Measurements from ENCODE around the gene ODF4.

ODF4 gene

DNA sequence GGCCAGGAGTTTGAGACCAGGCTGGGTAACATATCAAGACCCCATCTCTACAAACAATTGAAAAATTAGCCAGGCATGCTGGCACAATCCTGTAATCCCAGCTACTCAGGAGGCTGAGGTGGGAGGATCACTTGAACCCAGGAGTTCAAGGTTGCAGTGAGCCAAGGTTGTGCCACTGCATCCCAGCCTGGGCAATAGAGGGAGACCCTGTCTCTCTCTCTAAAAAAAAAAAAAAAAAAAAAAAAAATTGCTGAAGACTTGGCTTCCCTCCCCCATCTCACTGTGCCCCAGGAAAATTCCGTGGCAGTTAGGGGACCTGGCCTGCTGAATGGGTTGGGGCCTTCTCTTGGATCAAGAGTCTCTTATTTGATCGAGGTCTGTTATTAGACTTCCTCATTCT lies at the start of gene ODF4:
TSS of gene ODF4 (plus strand) at position 301 of the 400 bp plus-strand sequence. CDS start 212 bp downstream, outside the sequence.
- no peak for DNase-seq (ENCODE audit: low read depth in 2 of 2, low spot score in 1 of 2)

DNA sequence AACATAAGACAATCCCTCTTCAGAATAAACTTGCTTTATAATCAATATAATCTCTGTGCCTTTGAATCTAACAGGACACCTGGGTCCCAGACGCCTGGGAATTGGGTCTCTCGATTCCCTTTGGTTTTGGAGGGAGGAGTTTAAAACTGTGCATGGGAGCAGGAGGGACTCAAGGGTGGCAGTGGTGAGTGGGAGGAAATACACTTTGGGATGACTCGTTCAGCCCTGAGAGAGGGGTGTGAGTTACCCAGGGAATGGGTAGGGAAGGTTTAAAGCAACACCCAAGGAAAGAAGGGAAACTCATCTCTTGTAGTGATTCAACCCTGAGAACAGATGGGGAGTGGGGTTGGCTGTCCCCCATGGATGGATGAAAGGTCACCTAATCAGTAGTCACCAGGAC lies 49.6 kb upstream of the ODF4 start:
- DNase-seq (ENCODE audit: low read depth in 2 of 2, low spot score in 1 of 2): no peak

- DNase-seq (ENCODE audit: low read depth in 2 of 2, low spot score in 1 of 2): no peak
Observed at GRCh38 chr17:8292639-8293395, 46.8 kb upstream of the ODF4 start.

DNA sequence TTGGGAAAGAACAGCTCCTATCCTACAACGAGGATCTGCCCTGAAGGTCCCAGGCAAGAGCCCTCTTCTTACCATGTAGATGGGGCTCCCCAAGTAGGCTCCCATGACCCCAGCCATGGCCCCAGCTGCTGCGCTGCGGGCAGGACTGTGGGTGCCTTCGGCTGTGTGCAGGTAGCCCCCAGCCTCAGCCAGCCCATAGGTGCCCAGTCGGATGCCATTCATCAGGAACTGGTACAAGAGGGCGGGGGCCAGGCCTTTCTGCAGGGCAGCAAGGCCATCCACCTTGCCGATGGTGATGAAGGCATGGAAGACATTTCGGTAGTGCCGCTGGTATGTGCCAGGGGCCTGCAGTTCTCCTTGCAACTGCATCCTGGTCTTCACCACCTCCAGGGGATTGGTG lies 45.3 kb upstream of the ODF4 start:
- DNase-seq (ENCODE audit: low read depth in 2 of 2, low spot score in 1 of 2): no peak

GRCh38 chr17:8294814-8295316 lies 44.8 kb upstream of the ODF4 start:
- DNase-seq (ENCODE audit: low read depth in 2 of 2, low spot score in 1 of 2): no peak

- no peak for DNase-seq (ENCODE audit: low read depth in 2 of 2, low spot score in 1 of 2)
Observed at GRCh38 chr17:8300226-8300625, 39.4 kb upstream of the ODF4 start.

GRCh38 chr17:8300627-8301242 lies 38.9 kb upstream of the ODF4 start:
- peak in 1 of 2 donors; percentile 42 for DNase-seq (ENCODE audit: low read depth in 2 of 2, low spot score in 1 of 2)

DNA sequence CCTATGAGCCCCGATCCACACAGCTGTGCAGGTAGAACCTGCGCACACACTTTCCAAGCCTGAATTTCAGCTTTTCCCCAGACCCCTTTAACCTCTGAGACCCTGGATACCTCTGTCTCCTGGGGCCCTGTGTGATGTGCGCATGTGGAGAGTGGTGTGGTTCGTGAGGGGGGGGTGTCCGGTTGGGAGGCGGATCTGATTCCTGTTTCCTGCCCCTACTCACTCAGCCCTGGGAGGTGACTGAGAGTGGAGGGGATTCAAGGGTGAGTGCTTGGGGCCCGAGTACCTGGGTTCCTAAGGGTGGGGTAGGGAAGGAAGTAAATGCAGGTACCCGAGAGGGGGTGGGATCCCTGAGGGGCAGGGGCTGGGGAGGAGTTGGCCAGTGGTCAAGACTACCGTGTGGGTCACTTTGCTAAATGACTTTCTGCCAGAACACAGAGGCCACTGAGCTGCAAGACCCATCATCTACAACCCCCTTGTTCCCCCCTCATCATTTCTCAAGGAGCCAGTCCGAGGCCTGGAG lies 29.0 kb upstream of the ODF4 start:
- DNase-seq (ENCODE audit: low read depth in 2 of 2, low spot score in 1 of 2): no peak

- no peak for DNase-seq (ENCODE audit: low read depth in 2 of 2, low spot score in 1 of 2)
Observed at GRCh38 chr17:8311131-8311790, 28.4 kb upstream of the ODF4 start.

- DNase-seq (ENCODE audit: low read depth in 2 of 2, low spot score in 1 of 2): no peak
Observed at GRCh38 chr17:8312251-8312650, 27.4 kb upstream of the ODF4 start.

DNA sequence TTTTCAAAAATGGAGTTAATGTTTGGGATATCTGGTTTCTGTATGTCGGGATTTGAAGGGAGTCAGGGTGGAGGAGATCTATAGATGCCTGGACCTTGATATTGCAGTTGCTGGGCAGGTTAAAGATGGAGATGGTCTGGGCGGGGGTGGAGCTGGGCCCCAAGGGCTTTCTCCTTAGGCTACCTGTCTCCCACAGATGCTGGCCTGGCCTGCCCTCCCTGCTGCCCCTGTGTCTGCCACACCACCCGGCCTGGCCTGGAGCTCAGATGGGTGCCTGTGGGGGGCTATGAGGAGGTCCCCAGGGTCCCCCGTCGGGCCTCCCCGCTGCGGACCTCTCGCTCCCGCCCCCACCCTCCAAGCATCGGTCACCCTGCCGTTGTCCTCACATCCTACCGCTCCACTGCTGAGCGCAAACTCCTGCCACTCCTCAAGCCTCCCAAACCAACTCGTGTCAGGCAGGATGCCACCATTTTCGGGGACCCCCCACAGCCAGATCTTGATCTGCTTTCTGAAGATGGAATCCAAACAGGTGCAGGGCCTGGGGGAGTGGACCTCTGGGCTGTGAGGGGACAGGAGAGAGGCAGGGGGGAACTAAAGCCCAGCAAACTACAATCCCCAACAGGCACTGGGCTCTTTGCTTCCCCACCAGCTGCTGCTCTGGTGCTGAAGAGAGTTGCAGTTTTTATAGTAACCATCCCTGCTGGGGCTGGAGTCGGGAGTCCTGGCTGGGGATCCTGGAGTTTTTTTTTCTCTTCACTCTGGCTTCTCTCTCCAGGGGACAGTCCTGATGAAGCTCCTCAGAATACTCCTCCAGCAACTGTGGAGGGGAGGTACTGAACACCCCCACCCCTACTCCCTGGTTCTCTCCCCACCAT lies 26.7 kb upstream of the ODF4 start:
- no peak for DNase-seq (ENCODE audit: low read depth in 2 of 2, low spot score in 1 of 2)

GRCh38 chr17:8314797-8315763 lies 24.6 kb upstream of the ODF4 start:
- no peak for DNase-seq (ENCODE audit: low read depth in 2 of 2, low spot score in 1 of 2)

GRCh38 chr17:8315764-8316217 lies 23.8 kb upstream of the ODF4 start:
- no peak for DNase-seq (ENCODE audit: low read depth in 2 of 2, low spot score in 1 of 2)

DNA sequence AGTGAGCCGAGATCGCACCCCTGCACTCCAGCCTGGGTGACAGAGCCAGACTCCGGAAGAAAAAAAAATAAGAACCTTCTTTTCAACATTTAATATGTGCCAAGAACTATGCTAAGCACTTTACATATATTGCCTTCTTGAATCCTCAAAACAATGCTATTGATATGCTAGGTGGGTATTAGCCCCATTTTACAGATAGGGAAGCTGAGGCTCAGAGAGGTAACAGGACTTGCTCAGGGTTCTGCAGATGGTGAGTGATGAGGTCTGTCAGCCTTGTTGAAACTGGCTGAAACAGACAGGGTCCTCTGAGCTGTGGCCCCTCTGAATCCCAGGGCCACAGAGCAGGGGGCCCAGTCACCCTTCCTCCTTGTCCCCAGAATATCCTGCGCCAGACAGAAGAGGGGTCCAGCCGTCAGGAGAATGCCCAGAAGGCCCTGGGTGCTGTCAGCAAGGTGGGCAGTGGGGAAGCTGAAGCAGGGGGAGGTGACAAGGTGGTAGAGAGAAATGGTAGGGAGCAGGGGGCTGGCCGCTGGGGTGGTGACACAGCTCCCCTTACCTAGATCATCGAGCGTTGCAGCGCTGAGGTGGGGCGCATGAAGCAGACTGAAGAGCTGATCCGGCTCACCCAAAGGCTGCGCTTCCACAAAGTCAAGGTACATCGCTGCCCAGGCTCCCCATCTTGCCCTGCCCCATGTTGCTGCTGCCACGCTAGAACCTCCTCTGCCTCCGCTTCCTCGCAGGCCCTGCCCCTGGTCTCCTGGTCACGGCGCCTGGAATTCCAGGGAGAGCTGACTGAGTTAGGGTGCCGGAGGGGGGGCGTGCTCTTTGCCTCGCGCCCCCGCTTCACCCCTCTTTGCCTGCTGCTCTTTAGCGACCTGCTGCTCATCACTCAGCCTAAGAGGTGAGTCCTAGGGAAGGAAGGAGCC lies 21.4 kb upstream of the ODF4 start:
- DNase-seq (ENCODE audit: low read depth in 2 of 2, low spot score in 1 of 2): no peak

- no peak for DNase-seq (ENCODE audit: low read depth in 2 of 2, low spot score in 1 of 2)
Observed at GRCh38 chr17:8320262-8320661, 19.4 kb upstream of the ODF4 start.

DNA sequence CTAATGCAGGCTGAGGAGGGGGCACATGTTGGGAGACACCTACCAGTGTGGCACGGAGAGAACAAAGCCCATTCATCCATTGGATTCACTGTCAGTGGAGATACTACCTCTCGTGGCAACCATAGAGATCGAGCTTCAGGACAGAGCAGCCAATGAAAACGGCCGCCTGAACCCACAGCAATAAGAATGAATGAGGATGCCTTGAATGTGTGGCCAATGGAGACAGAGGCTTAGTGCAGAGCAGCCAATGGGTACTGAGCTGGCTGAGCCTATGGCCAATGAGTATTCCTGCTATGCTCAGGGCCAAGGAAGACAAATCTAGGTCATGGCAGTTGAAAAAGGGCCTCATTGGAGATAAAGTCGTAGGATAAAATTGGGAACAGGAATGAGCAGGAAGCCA lies 18.6 kb upstream of the ODF4 start:
- DNase-seq (ENCODE audit: low read depth in 2 of 2, low spot score in 1 of 2): no peak

- no peak for DNase-seq (ENCODE audit: low read depth in 2 of 2, low spot score in 1 of 2)
Observed at GRCh38 chr17:8322061-8322460, 17.6 kb upstream of the ODF4 start.

GRCh38 chr17:8324132-8324531 lies 15.5 kb upstream of the ODF4 start:
- no peak for DNase-seq (ENCODE audit: low read depth in 2 of 2, low spot score in 1 of 2)

DNA sequence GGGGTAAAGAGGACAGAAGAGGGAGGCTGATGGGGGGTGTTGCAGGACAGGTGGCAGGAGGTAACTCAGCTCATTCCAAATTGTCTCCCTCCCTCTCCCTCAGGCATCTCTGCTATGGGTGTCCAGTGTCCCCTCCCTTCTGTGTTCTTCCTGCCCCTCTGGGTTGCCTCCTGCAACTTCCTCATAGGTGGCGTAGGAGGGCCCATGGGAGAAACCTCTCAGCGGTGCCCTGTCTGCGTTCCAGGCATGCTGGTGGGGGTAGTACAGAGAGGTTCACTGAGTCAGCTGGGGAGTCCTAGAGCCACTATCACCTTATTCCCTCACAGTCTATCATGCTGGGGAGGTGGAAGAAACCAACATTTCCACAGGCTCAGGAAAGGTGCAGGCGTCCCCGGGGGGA lies 14.7 kb upstream of the ODF4 start:
- no peak for DNase-seq (ENCODE audit: low read depth in 2 of 2, low spot score in 1 of 2)

Measured in stimulated activated CD8-positive, alpha-beta memory T cell treated with anti-CD3 and anti-CD28 coated beads, Interleukin-4, amount 100 ng/mL, for 4 hours (primary cell).